ENCODE data around the gene CTLA4.
"Not testable (repeated sequence)": the region's sequence is repeated elsewhere in the genome, so short reads cannot be mapped to it uniquely, and the experiment has no call there.

Gene CTLA4

DNA sequence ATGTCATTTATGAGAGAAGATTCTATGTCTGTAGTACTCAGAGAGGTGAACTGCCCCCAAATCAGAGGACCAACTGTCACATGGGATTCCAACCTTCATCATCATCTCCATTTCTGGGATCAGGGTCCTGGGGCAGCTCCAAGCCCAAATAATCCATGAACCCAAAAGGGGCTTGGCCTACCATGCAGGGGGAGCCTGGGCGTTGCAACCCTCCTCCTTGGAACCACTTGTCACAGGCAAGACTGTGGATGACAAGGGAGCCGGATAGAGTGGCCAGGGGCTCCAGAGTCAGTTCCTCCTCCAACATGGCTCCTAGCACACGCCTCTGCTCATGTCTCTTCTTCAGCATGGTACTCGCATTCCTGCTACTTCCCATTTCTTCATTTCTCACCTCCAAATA lies 7.9 kb downstream of the CTLA4 start:
- no peak for DNase-seq (ENCODE audit: extremely low read depth, low read depth)
- no peak for TF ChIP-seq CTCF (IDR thresholded peaks at IDR 0.05; ENCODE audit: low read depth, low read length, missing control alignments)
- no peak overlapping the region for H3K4me3 ChIP-seq (replicated peaks; ENCODE audit: low read depth, low read length)

GRCh38 chr2:203876328-203876727 lies 8.8 kb downstream of the CTLA4 start:
- DNase-seq (ENCODE audit: extremely low read depth, low read depth) = no peak
- TF ChIP-seq CTCF (IDR thresholded peaks at IDR 0.05; ENCODE audit: low read depth, low read length, missing control alignments) = no peak

DNA sequence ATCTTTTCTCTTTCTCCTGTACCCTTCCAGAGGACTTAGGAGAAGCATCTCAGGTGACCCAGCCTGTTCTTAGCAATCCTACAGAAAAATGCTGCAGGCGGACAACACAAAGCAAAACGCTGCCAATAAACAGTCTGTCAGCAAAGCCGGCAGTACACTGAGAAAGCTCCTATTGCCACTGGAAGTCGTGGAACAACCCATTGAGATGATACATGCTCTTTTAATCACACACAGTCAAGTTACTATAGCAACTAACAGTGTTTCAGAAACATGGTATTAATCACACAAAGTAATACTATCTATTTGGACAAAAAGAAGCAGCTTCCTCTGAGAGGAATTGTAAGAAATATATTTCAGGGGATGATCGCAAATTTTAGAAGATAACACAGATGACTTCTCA lies 10.5 kb downstream of the CTLA4 start:
- no peak for TF ChIP-seq CTCF (IDR thresholded peaks at IDR 0.05; ENCODE audit: low read depth, low read length, missing control alignments)

More at GRCh38 chr2:203876328-203876727, 8.8 kb downstream of the CTLA4 start:
- H3K4me3 ChIP-seq (replicated peaks; ENCODE audit: low read depth, low read length) = no peak overlapping the region

DNA sequence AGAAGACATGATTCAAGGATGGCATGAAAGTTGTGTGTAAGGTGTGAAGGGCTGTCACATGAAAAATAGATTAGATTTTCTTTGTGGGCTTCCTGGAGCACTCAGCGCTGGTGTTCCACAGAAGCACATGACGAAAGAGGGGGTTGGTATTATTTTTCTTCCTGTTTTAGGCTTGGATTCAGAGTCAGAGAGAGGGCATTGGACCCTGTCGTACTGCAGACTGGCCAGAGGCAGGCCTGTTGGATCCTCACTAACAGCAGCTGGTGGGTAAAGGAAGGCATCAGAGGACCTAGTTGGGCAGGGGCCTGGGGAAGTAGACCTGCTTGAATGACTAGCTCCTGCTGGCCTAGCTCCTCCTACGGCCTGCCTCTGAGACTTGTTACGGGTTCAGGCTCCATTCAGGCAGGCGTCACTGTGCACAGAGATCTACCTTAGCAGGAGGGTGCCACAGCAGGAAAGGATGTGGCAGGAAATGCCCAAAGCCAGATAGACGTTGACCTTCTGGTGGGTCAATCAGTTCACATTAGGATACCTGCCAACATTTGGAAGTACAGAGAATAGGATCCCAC lies 13.1 kb downstream of the CTLA4 start:
- no peak for TF ChIP-seq CTCF (IDR thresholded peaks at IDR 0.05; ENCODE audit: low read depth, low read length, missing control alignments)
- DNase-seq (ENCODE audit: extremely low read depth, low read depth) = no peak
- H3K4me3 ChIP-seq (replicated peaks; ENCODE audit: low read depth, low read length) = no peak overlapping the region

More for the DNA sequence above, 10.5 kb downstream of the CTLA4 start:
- DNase-seq (ENCODE audit: extremely low read depth, low read depth) = no peak
- no peak overlapping the region for H3K4me3 ChIP-seq (replicated peaks; ENCODE audit: low read depth, low read length)

- DNase-seq (ENCODE audit: extremely low read depth, low read depth); H3K4me3 ChIP-seq (replicated peaks; ENCODE audit: low read depth, low read length): not testable (repeated sequence)
Observed at GRCh38 chr2:203881185-203881584, 13.6 kb downstream of the CTLA4 start.

GRCh38 chr2:203882551-203882950 lies 15.0 kb downstream of the CTLA4 start:
- no peak for DNase-seq (ENCODE audit: extremely low read depth, low read depth)
- H3K4me3 ChIP-seq (replicated peaks; ENCODE audit: low read depth, low read length) = no peak overlapping the region
- no peak for TF ChIP-seq CTCF (IDR thresholded peaks at IDR 0.05; ENCODE audit: low read depth, low read length, missing control alignments)

GRCh38 chr2:203886661-203887151 lies 19.1 kb downstream of the CTLA4 start:
- no peak for TF ChIP-seq CTCF (IDR thresholded peaks at IDR 0.05; ENCODE audit: low read depth, low read length, missing control alignments)
- no peak for DNase-seq (ENCODE audit: extremely low read depth, low read depth)
- H3K4me3 ChIP-seq (replicated peaks; ENCODE audit: low read depth, low read length) = no peak overlapping the region
